ENCODE results near the gene RAP2A.

The RAP2A gene

GRCh38 chr13:97433727-97434396, at the start of gene RAP2A:
Gene RAP2A (plus strand): TSS chr13:97434169. CDS start chr13:97434471, 302 bp downstream.
- in situ Hi-C loops (cut with MboI; ENCODE audit: low sequenced_read_pairs), result no loop called here

- in situ Hi-C loops (cut with MboI; ENCODE audit: low sequenced_read_pairs), result no loop called here
Measured at GRCh38 chr13:97384371-97384770, 49.6 kb upstream of the RAP2A start.

- in situ Hi-C loops (cut with MboI; ENCODE audit: low sequenced_read_pairs), result no loop called here
Measured at GRCh38 chr13:97385146-97385545, 48.8 kb upstream of the RAP2A start.

- in situ Hi-C loops (cut with MboI; ENCODE audit: low sequenced_read_pairs), result no loop called here
Measured at GRCh38 chr13:97385854-97386253, 48.1 kb upstream of the RAP2A start.

- in situ Hi-C loops (cut with MboI; ENCODE audit: low sequenced_read_pairs), result no loop called here
Measured at GRCh38 chr13:97386801-97387484, 47.0 kb upstream of the RAP2A start.

GRCh38 chr13:97387485-97387839, 46.5 kb upstream of the RAP2A start:
- in situ Hi-C loops (cut with MboI; ENCODE audit: low sequenced_read_pairs), result no loop called here

GRCh38 chr13:97387890-97388289, 46.1 kb upstream of the RAP2A start:
- in situ Hi-C loops (cut with MboI; ENCODE audit: low sequenced_read_pairs), result no loop called here

GRCh38 chr13:97388373-97388772, 45.6 kb upstream of the RAP2A start:
- in situ Hi-C loops (cut with MboI; ENCODE audit: low sequenced_read_pairs), result no loop called here

GRCh38 chr13:97390941-97391600, 42.9 kb upstream of the RAP2A start:
- in situ Hi-C loops (cut with MboI; ENCODE audit: low sequenced_read_pairs), result no loop called here

- in situ Hi-C loops (cut with MboI; ENCODE audit: low sequenced_read_pairs), result no loop called here
Measured at GRCh38 chr13:97392020-97392419, 41.9 kb upstream of the RAP2A start.

GRCh38 chr13:97394542-97394941, 39.4 kb upstream of the RAP2A start:
- in situ Hi-C loops (cut with MboI; ENCODE audit: low sequenced_read_pairs), result no loop called here

GRCh38 chr13:97395447-97396136, 38.4 kb upstream of the RAP2A start:
- in situ Hi-C loops (cut with MboI; ENCODE audit: low sequenced_read_pairs), result no loop called here

- in situ Hi-C loops (cut with MboI; ENCODE audit: low sequenced_read_pairs), result no loop called here
Measured at GRCh38 chr13:97397267-97397666, 36.7 kb upstream of the RAP2A start.

- in situ Hi-C loops (cut with MboI; ENCODE audit: low sequenced_read_pairs), result no loop called here
Measured at GRCh38 chr13:97401421-97401820, 32.5 kb upstream of the RAP2A start.

- in situ Hi-C loops (cut with MboI; ENCODE audit: low sequenced_read_pairs), result no loop called here
Measured at GRCh38 chr13:97403893-97404750, 29.8 kb upstream of the RAP2A start.

- in situ Hi-C loops (cut with MboI; ENCODE audit: low sequenced_read_pairs), result no loop called here
Measured at GRCh38 chr13:97407540-97407939, 26.4 kb upstream of the RAP2A start.

GRCh38 chr13:97408938-97409337, 25.0 kb upstream of the RAP2A start:
- in situ Hi-C loops (cut with MboI; ENCODE audit: low sequenced_read_pairs), result no loop called here

- in situ Hi-C loops (cut with MboI; ENCODE audit: low sequenced_read_pairs), result no loop called here
Measured at GRCh38 chr13:97411984-97412383, 22.0 kb upstream of the RAP2A start.

GRCh38 chr13:97413694-97414093, 20.3 kb upstream of the RAP2A start:
- in situ Hi-C loops (cut with MboI; ENCODE audit: low sequenced_read_pairs), result no loop called here

GRCh38 chr13:97414392-97414791, 19.6 kb upstream of the RAP2A start:
- in situ Hi-C loops (cut with MboI; ENCODE audit: low sequenced_read_pairs), result no loop called here

GRCh38 chr13:97417698-97418097, 16.3 kb upstream of the RAP2A start:
- in situ Hi-C loops (cut with MboI; ENCODE audit: low sequenced_read_pairs), result no loop called here

All from HL-60/S4 treated with retinoic acid at 250 ng/mL for 4 days and 3 days (cell line).